GM18873 (cell line): Measurements from ENCODE around the gene ARMC9.
"Not testable (repeated sequence)": the region's sequence is repeated elsewhere in the genome, so short reads cannot be mapped to it uniquely, and the experiment has no call there.

Experiments
- ATAC-seq: cut with Tn5 transposase; IDR thresholded peaks from one replicate; pipeline ENCODE4 v1.9.1; 2021; ENCODE audit warnings: mild to moderate bottlenecking, moderate library complexity, moderate number of reproducible peaks; ENCODE audit not compliant: unreplicated experiment, low FRiP score

Gene ARMC9, protein sequence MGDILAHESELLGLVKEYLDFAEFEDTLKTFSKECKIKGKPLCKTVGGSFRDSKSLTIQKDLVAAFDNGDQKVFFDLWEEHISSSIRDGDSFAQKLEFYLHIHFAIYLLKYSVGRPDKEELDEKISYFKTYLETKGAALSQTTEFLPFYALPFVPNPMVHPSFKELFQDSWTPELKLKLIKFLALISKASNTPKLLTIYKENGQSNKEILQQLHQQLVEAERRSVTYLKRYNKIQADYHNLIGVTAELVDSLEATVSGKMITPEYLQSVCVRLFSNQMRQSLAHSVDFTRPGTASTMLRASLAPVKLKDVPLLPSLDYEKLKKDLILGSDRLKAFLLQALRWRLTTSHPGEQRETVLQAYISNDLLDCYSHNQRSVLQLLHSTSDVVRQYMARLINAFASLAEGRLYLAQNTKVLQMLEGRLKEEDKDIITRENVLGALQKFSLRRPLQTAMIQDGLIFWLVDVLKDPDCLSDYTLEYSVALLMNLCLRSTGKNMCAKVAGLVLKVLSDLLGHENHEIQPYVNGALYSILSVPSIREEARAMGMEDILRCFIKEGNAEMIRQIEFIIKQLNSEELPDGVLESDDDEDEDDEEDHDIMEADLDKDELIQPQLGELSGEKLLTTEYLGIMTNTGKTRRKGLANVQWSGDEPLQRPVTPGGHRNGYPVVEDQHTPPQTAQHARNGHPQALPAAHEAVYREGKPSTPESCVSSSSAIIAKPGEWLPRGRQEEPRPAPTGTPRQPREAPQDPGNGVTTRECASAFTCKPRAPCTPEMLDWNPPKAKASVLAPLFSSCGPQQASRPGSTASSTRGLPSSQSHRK

DNA sequence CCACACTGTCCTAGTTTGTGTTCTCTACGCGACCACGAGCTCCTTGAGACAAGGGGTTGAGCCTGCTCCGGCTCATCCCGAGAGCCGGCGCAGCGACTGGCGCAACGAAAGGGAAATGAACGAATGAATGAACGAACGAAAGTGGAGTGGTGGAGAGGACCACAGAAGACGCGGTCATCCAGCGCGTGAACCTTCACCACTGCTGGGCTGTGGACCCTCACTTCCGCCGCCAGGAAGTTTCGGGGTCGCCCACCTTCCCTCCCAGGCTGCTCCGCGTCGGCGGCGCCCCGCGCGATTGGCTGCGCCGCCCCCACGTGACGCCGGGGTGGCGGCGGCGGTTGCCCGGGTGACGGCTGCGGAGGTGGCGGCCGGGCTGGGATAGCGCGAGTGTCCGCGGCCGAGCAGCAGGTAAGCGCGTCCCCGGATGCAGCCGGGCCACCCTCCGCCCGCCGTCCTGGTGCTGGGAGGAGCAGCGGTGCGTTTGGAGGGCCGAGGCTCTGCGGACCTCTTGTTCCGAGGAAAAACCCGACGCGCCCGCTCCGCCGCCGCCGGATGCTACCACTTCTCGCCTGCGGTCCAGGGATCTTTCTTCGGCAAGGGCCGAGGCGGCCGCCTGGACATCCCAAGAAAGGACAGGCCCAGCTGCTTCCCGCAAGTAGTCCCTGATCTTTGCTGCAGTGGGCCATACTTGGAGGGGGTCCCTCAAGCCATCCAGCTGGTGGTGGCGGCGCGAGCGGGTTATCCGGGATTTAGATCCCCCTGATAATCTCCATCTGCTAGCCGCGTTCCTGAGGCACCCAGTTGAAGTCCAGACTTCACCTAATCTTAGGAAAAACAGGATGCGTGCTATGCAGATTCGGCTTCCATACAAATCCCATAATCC, at the start of gene ARMC9:
ARMC9 (plus strand) TSS at position 341 of the 883 bp plus-strand sequence. CDS start 7,608 bp downstream, outside the sequence.
- peak; percentile 76 for ATAC-seq

- no peak for ATAC-seq
These were observed 45.5 kb upstream of the ARMC9 start for GRCh38 chr2:231152800-231153557.

GRCh38 chr2:231159306-231159705, 39.1 kb upstream of the ARMC9 start:
- ATAC-seq: no peak

DNA sequence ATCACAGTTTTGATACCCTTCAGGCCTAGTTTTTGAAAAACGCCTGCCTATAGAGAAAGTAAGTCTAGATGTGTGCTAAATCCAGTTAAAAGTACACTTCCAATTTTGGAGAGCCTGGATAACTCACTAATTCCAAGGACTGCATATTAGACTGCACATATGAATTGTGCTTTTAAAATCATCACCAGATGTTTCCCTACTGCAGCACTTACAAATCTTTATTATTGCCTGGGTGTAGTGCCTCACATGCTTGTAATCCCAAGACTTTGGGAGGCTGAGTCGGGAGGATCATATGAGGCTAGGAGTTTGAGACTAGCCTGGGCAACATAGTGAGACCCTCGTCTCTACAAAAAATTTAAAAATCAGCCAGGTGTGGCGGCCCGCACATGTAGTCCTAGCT, 37.7 kb upstream of the ARMC9 start:
- ATAC-seq: no peak

GRCh38 chr2:231161252-231161839, 37.1 kb upstream of the ARMC9 start:
- ATAC-seq: no peak

DNA sequence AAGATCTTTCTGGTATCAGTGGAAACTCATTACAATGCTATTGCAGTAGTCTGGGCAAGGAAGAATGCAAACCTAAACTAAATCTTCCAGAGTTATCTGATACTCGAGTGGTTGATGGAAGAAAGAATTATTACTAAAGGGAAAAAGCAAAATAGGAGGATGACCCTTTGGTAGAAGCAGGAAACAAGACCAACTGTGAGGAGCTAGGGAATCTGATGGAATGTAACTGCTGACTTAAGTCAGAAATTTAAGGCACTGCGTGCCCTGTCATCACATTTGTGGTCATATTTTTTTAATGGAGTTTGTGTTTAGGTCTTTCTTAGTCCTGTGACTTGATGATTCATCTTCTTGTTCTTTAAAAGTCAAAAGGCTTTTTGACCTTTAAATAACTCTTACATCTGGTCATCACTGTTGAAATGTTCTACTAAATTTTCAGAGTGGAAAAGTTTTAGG, 36.5 kb upstream of the ARMC9 start:
- no peak for ATAC-seq

DNA sequence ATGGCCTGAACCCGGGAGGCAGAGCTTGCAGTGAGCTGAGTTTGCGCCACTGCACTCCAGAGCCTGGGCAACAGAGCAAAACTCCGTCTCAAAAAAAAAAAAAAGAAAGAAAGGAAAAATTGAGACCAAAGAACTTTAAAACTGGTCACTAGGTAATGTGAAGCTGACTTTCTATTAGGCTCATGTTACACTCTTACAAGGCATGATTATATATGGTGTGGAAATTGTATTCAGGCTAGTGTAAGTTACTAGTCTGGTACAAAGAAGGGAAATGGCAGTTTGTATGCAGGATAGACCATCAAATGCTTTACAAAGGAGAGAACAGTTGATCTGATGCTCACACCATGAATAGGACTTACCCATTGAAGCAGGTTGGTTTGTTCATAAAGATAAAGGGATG, 35.4 kb upstream of the ARMC9 start:
- ATAC-seq: no peak

DNA sequence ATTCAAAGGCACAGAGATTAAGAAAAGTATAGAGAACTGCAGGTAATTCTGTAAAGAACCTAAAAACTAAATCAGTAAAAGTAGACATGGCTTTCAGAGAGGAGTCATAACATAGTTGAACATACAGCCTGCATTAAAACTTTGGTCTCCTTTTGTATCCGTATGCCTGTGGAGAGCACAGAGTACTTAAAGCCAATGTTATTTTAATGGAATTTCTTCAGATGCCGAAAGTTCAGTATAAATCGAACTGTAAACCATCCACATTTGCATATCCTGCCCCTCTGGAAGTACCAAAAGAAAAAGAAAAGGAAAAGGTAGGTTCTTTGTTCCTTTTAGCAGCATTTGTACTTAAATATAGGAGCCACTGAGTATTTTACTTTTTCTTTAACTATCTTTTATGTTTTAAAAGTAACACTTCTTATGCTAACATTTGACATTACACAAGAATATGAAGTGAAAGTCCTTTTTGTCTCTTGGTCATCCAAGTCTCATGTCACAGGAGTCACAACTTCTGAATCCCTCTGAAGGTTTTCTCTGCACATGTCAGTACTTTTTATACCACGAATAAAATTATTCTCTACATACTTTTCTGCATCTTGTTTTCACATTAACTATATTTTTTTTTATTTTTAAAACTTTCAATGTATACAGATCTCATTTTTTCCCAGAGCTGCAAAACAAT, 34.9 kb upstream of the ARMC9 start:
- ATAC-seq: no peak

DNA sequence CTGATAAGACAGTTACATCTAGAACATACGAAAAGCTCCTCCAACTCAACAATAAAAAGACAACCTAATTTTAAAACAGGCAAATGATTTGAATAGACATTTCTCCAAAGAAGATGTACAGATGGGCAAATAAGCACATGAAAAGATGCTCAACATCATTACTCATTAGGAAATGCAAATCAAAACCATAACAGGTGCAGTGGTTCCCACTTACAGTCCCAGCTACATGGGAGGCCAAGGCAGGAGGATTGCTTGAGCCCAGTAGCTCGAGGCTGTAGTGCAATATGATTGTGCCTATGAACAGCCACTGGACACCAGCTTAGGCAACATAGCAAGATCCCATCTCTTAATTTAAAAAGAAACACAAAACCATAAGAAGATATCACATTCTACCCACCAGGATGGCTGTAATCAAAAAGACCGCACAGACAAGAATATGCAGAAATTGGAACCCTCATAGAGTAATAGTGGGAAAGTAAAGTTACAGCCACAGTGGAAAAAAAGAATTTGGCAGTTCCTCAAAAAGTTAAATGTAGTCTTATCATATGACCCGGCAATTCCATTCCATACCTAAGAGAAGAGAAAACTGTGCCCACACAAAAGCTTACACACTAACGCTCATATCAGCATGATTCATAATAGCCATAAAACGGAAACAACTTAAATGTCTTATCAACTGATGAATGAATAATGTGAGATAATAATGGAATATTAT, 30.5 kb upstream of the ARMC9 start:
- no peak for ATAC-seq

- ATAC-seq: no peak
These were observed 29.8 kb upstream of the ARMC9 start for GRCh38 chr2:231168460-231169139.

DNA sequence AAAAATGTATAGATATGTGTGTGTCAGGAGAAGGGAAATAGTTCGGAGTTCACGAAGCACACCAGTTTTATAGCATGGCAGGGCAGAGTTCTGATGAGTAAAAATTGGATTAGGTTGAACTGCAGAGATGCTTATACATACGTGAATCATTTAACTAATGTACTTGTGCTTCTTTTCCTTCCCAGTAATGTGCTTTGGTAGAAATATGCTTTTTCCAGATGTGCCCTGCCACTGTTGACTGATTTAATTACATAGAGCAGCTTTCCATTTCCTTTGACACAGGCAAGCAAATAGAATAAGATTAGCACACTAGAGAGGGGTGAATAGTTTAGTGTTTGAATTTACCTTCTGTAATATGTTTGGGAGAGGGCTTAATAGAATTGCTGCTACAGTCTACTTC, 28.9 kb upstream of the ARMC9 start:
- no peak for ATAC-seq

DNA sequence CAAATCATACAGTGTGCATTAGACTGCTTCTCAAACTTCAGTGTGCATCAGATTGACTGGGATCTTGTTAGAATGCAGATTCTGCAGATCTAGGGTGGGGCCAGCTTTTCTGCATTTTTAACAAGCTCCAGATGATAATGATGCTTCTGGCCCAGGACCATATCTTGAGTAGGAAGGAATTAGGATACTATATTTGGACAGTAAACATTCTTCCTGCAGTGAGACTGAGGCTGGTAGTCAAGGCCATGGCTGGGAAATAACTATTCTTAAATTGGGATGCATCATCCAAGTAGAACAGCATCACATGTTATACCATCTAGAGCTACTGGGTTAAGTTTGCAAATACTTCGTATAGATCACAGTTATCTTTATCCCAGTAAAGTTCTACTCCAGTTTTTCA, 28.4 kb upstream of the ARMC9 start:
- no peak for ATAC-seq

GRCh38 chr2:231172025-231172424, 26.4 kb upstream of the ARMC9 start:
- ATAC-seq: no peak

- no peak for ATAC-seq
These were observed 24.2 kb upstream of the ARMC9 start for GRCh38 chr2:231174211-231174651.

GRCh38 chr2:231176066-231176465, 22.4 kb upstream of the ARMC9 start:
- ATAC-seq: no peak

DNA sequence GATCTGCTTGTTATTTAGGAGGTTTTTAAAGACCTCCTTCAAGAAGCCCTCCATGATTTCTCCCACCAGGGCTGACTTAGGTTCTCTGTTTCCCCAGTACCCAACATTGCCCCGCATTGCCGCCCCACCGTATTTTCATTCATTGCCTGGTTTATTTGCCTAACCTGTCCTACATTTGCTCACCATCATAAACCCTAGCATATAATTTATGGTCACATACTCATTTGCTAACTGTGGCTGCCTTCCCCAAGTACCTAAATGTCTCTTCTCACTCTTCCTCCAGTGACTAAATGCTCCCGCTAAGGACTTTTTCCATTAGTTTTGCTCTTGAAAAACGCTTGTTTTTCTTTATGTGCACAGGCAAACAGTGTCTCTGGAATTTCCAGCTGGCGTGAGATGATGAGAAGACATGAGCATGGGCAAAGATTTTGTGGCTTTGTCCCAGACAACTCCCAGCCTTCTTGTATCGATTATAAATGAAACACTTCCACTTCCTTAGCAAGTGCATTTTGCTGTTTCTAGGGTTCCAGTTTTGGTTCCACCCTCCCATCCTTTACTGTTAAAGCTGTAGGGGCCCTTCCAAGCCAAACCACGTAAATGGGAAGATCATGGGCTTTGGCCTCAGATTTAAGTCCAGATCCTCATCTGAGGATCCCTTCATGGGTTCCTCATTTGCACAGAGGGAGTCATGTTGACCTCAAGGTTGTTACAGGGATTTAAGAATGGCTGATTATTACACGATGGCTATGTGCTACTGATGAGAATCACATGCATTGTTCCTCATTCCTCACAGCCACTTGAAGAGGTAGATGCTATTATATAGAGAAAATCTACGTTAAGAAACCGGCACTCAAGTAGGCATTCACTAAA, 21.0 kb upstream of the ARMC9 start:
- no peak for ATAC-seq

- ATAC-seq: not testable (repeated sequence)
These were observed 19.6 kb upstream of the ARMC9 start for GRCh38 chr2:231178805-231179204.
